WTC11 (cell line): ENCODE measurements around the gene COG5. TPM values are rescaled to one million over a fixed set of nuclear protein-coding genes. Genes with fewer than 3 reads are reported as not detected.

Experiments
- ATAC-seq: fragments of 200-7000 bp; cut with Tn5 transposase; 2 replicates; pipeline ENCODE4 v1.10.0; 2021; ENCODE audit warnings: mild to moderate bottlenecking, moderate library complexity
- CTCF ChIA-PET: fragments of 300-600 bp; sonication (Branson Sonifier 250); formaldehyde crosslinking; loops from one replicate; lab custom pipeline; 2021; ENCODE audit warnings: antibody characterized with exemption; lab: Charles Lee
- POLR2A ChIA-PET: fragments of 350-600 bp; sonication (Branson Sonifier 250); formaldehyde crosslinking; loops from one replicate; lab custom pipeline; 2021; ENCODE audit warnings: antibody characterized with exemption; lab: Charles Lee
- DNase-seq: peaks from one replicate; pipeline ENCODE4 v3.0.0; 2021; ENCODE audit warnings: low spot score
- H3K27ac Mint-ChIP-seq: 2 replicates; pipeline ENCODE4 v1.8.0; 2021; ENCODE audit warnings: mixed read lengths
- H3K27me3 Mint-ChIP-seq: 2 replicates; pipeline ENCODE4 v1.8.0; 2021; ENCODE audit warnings: low read depth, mild to moderate bottlenecking, moderate library complexity, mixed read lengths
- H3K36me3 Mint-ChIP-seq: 2 replicates; pipeline ENCODE4 v1.8.0; 2021; ENCODE audit warnings: mixed read lengths
- H3K4me1 Mint-ChIP-seq: 2 replicates; pipeline ENCODE4 v1.8.0; 2022; ENCODE audit warnings: mixed read lengths
- H3K4me3 Mint-ChIP-seq: 2 replicates; pipeline ENCODE4 v1.8.0; 2021; ENCODE audit warnings: mild to moderate bottlenecking, moderate library complexity, mixed read lengths
- H3K9me3 Mint-ChIP-seq: 2 replicates; pipeline ENCODE4 v1.8.0; 2021; ENCODE audit warnings: mixed read lengths
- ARID4B ChIP-seq: sonication (generic); formaldehyde crosslinking; IDR thresholded peaks from 2 replicates; pipeline ENCODE4 v1.8.0; 2023; ENCODE audit warnings: missing genetic modification reagents, mild to moderate bottlenecking, borderline replicate concordance
- ATF1 ChIP-seq: sonication (generic); formaldehyde crosslinking; IDR thresholded peaks from 2 replicates; pipeline ENCODE4 v1.8.1; 2023; ENCODE audit warnings: mild to moderate bottlenecking, moderate library complexity, missing genetic modification reagents
- ATF2 ChIP-seq: sonication (generic); formaldehyde crosslinking; IDR thresholded peaks from 2 replicates; pipeline ENCODE4 v1.8.1; 2022; ENCODE audit warnings: low read depth, missing genetic modification reagents, borderline replicate concordance
- ERG ChIP-seq: fragments of 250-450 bp; sonication (Bioruptor Pico); IDR thresholded peaks from 2 replicates; pipeline ENCODE4 v1.8.0; 2021; ENCODE audit warnings: mild to moderate bottlenecking
- ESRRA ChIP-seq: sonication (generic); formaldehyde crosslinking; IDR thresholded peaks from 2 replicates; pipeline ENCODE4 v1.8.1; 2022; ENCODE audit warnings: mild to moderate bottlenecking, missing genetic modification reagents, borderline replicate concordance
- FOXJ3 ChIP-seq: sonication (generic); formaldehyde crosslinking; IDR thresholded peaks from 2 replicates; pipeline ENCODE4 v1.9.0; 2021; ENCODE audit warnings: missing genetic modification reagents, mild to moderate bottlenecking, borderline replicate concordance
- FOXP1 ChIP-seq: sonication (generic); formaldehyde crosslinking; IDR thresholded peaks from 2 replicates; pipeline ENCODE4 v1.8.0; 2022; ENCODE audit warnings: missing genetic modification reagents, mild to moderate bottlenecking, moderate library complexity, borderline replicate concordance
- GRHL2 ChIP-seq: fragments of 250-450 bp; sonication (Bioruptor Pico); IDR thresholded peaks from 2 replicates; pipeline ENCODE4 v1.8.0; 2022; ENCODE audit warnings: mild to moderate bottlenecking, moderate library complexity; ENCODE audit not compliant: insufficient replicate concordance, severe bottlenecking
- HMGA2 ChIP-seq: fragments of 250-450 bp; sonication (Bioruptor Pico); IDR thresholded peaks from 2 replicates; pipeline ENCODE4 v1.4.0; 2021; ENCODE audit warnings: mild to moderate bottlenecking, moderate library complexity
- HMGXB4 ChIP-seq: sonication (generic); formaldehyde crosslinking; IDR thresholded peaks from 2 replicates; pipeline ENCODE4 v1.8.1; 2023; ENCODE audit warnings: mild to moderate bottlenecking, moderate library complexity, missing genetic modification reagents
- MYBL2 ChIP-seq: sonication (generic); formaldehyde crosslinking; IDR thresholded peaks from 2 replicates; pipeline ENCODE4 v1.8.1; 2023; ENCODE audit warnings: mild to moderate bottlenecking, moderate library complexity, missing genetic modification reagents
- NR1H2 ChIP-seq: sonication (generic); formaldehyde crosslinking; IDR thresholded peaks from 2 replicates; pipeline ENCODE4 v1.9.0; 2021; ENCODE audit warnings: mild to moderate bottlenecking, moderate library complexity, missing genetic modification reagents
- NR2C2 ChIP-seq: sonication (generic); formaldehyde crosslinking; IDR thresholded peaks from 2 replicates; pipeline ENCODE4 v1.8.0; 2022; ENCODE audit warnings: mild to moderate bottlenecking, missing genetic modification reagents
- PREB ChIP-seq: sonication (generic); formaldehyde crosslinking; IDR thresholded peaks from 2 replicates; pipeline ENCODE4 v1.8.1; 2022; ENCODE audit warnings: mild to moderate bottlenecking, missing genetic modification reagents, moderate library complexity, borderline replicate concordance
- RORB ChIP-seq: fragments of 250-450 bp; sonication (Bioruptor Pico); IDR thresholded peaks from 2 replicates; pipeline ENCODE4 v1.9.0; 2021; ENCODE audit warnings: mild to moderate bottlenecking
- SP1 ChIP-seq: sonication (generic); formaldehyde crosslinking; conservative IDR thresholded peaks from 2 replicates; pipeline ENCODE4 v1.8.1; 2022; ENCODE audit warnings: missing genetic modification reagents
- TEAD1 ChIP-seq: sonication (generic); formaldehyde crosslinking; IDR thresholded peaks from 2 replicates; pipeline ENCODE4 v1.8.0; 2022; ENCODE audit warnings: mild to moderate bottlenecking, missing genetic modification reagents
- TEAD4 ChIP-seq: sonication (generic); formaldehyde crosslinking; IDR thresholded peaks from 2 replicates; pipeline ENCODE4 v1.8.0; 2022; ENCODE audit warnings: mild to moderate bottlenecking, missing genetic modification reagents
- USF2 ChIP-seq: sonication (generic); formaldehyde crosslinking; IDR thresholded peaks from 2 replicates; pipeline ENCODE4 v1.8.1; 2023; ENCODE audit warnings: mild to moderate bottlenecking, missing genetic modification reagents, moderate library complexity
- ZBTB21 ChIP-seq: sonication (generic); formaldehyde crosslinking; IDR thresholded peaks from 2 replicates; pipeline ENCODE4 v1.8.1; 2023; ENCODE audit warnings: mild to moderate bottlenecking, missing genetic modification reagents, borderline replicate concordance
- ZNF263 ChIP-seq: sonication (generic); formaldehyde crosslinking; IDR thresholded peaks from 2 replicates; pipeline ENCODE4 v1.8.1; 2022; ENCODE audit warnings: low read depth, mild to moderate bottlenecking, moderate library complexity, missing genetic modification reagents
- ZNF425 ChIP-seq: fragments of 250-450 bp; sonication (Bioruptor Pico); conservative IDR thresholded peaks from 2 replicates; pipeline ENCODE4 v1.9.0; 2021; ENCODE audit warnings: mild to moderate bottlenecking
- total RNA-seq: library from RNA; stranded (reverse); gene quantifications from 3 replicates; pipeline ENCODE4 v1.2.3, GENCODE V29; 2021

The COG5 gene
- total RNA-seq, 1 experiment from 2014 or later: 23.8 TPM

GRCh38 chr7:107277331-107277730 lies 286.4 kb downstream of the COG5 start:
- Mint-ChIP-seq H3K4me1 (peaks cover 6% of the 10 kb centered on the region), H3K27ac (no peak overlapping the region), H3K27me3 (no peaks in the 10 kb centered on the region), H3K4me3 (no peak overlapping the region), H3K36me3 (no peaks in the 10 kb centered on the region), H3K9me3 (no peaks in the 10 kb centered on the region)
- DNase-seq: no peak
- ChIA-PET POLR2A (interaction anchor here (0.6 kb wide), 1 partner anchor 250 kb away, joined by 3 read pairs; no protein-coding TSS in a partner anchor), CTCF (no interaction called here)
- no peak for ATAC-seq
- TF ChIP-seq ZNF425 (CRISPR knock-in tag): no peak
- no peak for TF ChIP-seq HMGXB4 (CRISPR knock-in tag)
- TF ChIP-seq FOXP1 (CRISPR knock-in tag): no peak
- no peak for TF ChIP-seq ZBTB21 (CRISPR knock-in tag)
- TF ChIP-seq GRHL2 (CRISPR knock-in tag): no peak
- no peak for TF ChIP-seq FOXJ3 (CRISPR knock-in tag)
- no peak for TF ChIP-seq ATF1 (CRISPR knock-in tag)
- TF ChIP-seq TEAD1 (CRISPR knock-in tag): no peak
- TF ChIP-seq RORB (CRISPR knock-in tag): no peak
- no peak for TF ChIP-seq ARID4B (CRISPR knock-in tag)
- TF ChIP-seq NR2C2 (CRISPR knock-in tag): no peak
- TF ChIP-seq USF2: no peak
- TF ChIP-seq SP1 (CRISPR knock-in tag): no peak

- H3K27ac Mint-ChIP-seq: no peak overlapping the region
- ChIA-PET POLR2A (no interaction called here), CTCF (no interaction called here)
- H3K27me3 Mint-ChIP-seq: no peaks in the 10 kb centered on the region
- no peaks in the 10 kb centered on the region for H3K4me1 Mint-ChIP-seq
- no peak for DNase-seq
- no peaks in the 10 kb centered on the region for H3K9me3 Mint-ChIP-seq
- no peak for ATAC-seq
- no peaks in the 10 kb centered on the region for H3K36me3 Mint-ChIP-seq
- no peak overlapping the region for H3K4me3 Mint-ChIP-seq
- TF ChIP-seq ESRRA: no peak
- TF ChIP-seq ERG (CRISPR knock-in tag): no peak
- no peak for TF ChIP-seq PREB (CRISPR knock-in tag)
- TF ChIP-seq NR1H2: no peak
- TF ChIP-seq FOXJ3 (CRISPR knock-in tag): no peak
- no peak for TF ChIP-seq HMGA2
- TF ChIP-seq ZNF263 (CRISPR knock-in tag): no peak
- TF ChIP-seq MYBL2 (CRISPR knock-in tag): no peak
- no peak for TF ChIP-seq TEAD4 (CRISPR knock-in tag)
- TF ChIP-seq ZBTB21 (CRISPR knock-in tag): no peak
- no peak for TF ChIP-seq ATF2 (CRISPR knock-in tag)
Measured at GRCh38 chr7:107276220-107276827, 287.4 kb downstream of the COG5 start.
